Measurements from ENCODE around the gene SELE.

DNA sequence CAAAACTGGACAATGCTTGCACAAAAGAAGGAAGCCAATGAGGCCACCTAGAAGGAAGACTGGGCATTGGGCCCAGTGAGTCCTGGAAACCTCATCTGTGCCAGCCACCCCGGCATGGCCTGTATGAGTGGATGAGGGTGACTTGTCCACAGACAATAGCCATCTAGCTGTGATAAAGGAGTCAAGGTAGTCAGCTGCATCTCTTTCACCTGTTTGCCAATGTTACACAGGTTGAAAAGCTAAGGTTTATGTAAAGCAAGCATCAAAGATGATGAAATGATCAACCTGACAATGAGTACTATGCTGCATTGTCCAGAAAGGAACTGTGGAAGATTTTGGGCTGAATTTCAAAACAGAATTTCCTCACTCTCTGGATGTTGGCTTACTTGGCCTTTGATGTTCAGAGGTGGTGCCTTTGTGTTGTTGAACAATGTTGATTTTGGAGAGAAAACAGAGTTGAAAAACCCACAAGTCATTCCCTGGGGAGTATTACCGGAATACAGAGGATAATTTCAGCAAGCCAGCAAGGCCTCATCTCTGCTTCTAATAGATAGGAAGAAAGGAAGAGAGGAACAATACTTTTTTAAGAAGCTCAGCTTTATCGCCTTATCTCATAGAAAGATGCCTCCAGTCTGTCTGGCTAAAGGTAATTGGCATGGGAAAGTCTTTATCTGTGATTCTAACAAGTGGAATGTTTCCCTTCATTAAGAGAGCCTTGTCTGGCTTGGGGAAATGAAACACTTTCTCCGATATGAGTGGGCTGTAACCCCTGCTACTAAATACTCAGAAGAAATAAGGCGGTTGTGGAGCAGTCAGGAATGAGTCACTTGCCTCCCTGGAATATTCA lies 11.4 kb upstream of the SELE start:
- TF ChIP-seq, protein P1, sequence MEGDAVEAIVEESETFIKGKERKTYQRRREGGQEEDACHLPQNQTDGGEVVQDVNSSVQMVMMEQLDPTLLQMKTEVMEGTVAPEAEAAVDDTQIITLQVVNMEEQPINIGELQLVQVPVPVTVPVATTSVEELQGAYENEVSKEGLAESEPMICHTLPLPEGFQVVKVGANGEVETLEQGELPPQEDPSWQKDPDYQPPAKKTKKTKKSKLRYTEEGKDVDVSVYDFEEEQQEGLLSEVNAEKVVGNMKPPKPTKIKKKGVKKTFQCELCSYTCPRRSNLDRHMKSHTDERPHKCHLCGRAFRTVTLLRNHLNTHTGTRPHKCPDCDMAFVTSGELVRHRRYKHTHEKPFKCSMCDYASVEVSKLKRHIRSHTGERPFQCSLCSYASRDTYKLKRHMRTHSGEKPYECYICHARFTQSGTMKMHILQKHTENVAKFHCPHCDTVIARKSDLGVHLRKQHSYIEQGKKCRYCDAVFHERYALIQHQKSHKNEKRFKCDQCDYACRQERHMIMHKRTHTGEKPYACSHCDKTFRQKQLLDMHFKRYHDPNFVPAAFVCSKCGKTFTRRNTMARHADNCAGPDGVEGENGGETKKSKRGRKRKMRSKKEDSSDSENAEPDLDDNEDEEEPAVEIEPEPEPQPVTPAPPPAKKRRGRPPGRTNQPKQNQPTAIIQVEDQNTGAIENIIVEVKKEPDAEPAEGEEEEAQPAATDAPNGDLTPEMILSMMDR (conservative IDR thresholded peaks at IDR 0.05; ENCODE audit: low read length) = no peak
- no peak for TF ChIP-seq EZH2phosphoT487 (IDR thresholded peaks at IDR 0.05; ENCODE audit: borderline replicate concordance)
